ENCODE measurements around the gene NHP2.

DNA sequence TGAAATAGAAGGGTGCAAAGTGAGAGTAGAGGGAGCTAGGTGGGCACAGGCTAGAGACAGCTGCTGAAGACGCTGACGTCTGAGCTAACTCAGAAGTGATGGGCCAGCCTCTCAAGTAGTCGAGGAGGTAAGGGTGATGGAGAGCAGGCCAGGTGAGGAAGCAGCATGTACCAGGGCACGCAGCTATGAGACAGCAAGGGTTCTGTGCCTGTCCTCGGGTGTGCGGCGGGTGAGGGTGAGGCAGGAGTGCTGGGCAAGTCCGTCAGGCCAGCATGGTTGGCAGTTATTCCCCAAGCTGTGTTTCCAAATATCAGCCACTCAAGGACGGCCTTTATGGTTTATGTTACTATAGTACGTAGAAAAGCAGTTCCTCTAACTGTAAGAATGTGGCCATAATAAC, 16.7 kb downstream of the NHP2 start:
- TF ChIP-seq POLR2A (IDR thresholded peaks at IDR 0.05) (no peak), CTCF (IDR thresholded peaks at IDR 0.05) (no peak)

Data from Peyer's patch (tissue), 4 donors.